Hepatic stellate cell (primary cell): Measurements from ENCODE around the gene HNRNPAB.
A peak's percentile ranks its signal among the peaks of the same experiment; 100 is the strongest.
"Not testable (repeated sequence)": the region's sequence is repeated elsewhere in the genome, so short reads cannot be mapped to it uniquely, and the experiment has no call there.

Experiments used
- DNase-seq: peaks from one replicate; pipeline ENCODE4 v3.0.0; 2011; ENCODE audit warnings: low spot score

The HNRNPAB gene

DNA sequence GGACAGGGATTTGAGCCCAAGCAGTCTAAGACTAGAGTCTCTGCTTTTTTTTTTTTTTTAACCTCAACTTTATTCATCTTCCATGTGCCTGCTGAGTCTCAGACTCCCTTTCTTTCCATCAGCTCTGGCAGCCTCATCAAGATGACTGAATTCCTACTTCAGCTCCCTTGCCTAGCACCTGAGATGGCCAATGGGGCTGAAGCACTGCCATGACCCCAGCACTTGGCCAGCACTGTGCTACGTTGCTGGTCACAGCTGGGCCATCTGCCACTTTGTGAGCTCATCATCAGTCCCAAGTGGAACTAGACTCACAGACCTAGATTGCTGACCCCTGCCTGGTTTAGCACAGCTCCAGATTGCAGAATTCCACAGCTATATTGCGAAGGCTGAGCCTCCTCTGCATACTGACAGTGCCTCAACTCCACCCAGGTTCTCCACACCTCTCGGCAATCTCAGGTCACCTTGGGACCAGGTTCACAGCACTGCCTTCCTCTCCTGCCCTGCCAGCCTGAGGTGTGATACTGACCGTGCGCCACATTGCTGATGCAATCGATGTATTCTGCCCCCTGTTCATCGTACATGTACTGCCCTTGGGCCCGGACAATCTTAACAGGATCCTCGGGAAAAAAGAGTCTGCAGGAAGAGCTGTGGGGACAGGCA is 26.7 kb downstream of the HNRNPAB start:
- DNase-seq = peak; percentile 45

DNA sequence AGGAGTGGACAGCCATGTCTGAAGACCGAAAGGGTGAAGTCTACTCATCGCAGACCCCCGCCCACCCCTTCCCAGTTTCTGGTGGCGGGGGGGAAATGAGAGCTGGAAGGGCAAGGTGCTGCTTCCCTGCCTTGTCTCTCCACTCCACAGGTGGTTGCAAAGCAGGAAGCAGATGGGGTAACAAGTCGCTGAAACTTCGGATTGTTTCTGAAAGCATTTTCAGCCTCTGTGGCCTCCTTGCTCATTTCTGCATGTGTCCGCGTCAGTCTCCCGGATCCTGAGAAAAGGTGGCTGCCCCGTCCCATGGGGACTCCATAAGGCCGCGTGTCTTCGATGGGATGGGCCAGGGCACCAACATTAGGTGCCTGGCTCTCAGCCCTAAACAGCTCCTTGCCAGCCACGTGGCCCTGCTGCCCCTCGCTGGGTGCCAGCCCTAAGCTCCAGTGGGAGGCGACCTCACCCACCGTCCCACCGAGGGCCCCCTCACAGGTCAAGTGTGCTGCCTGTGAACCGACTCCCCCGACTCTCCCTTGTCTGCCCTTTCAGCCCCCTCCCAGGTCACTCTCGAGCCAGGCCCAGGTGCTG is 27.3 kb downstream of the HNRNPAB start:
- DNase-seq = no peak

DNA sequence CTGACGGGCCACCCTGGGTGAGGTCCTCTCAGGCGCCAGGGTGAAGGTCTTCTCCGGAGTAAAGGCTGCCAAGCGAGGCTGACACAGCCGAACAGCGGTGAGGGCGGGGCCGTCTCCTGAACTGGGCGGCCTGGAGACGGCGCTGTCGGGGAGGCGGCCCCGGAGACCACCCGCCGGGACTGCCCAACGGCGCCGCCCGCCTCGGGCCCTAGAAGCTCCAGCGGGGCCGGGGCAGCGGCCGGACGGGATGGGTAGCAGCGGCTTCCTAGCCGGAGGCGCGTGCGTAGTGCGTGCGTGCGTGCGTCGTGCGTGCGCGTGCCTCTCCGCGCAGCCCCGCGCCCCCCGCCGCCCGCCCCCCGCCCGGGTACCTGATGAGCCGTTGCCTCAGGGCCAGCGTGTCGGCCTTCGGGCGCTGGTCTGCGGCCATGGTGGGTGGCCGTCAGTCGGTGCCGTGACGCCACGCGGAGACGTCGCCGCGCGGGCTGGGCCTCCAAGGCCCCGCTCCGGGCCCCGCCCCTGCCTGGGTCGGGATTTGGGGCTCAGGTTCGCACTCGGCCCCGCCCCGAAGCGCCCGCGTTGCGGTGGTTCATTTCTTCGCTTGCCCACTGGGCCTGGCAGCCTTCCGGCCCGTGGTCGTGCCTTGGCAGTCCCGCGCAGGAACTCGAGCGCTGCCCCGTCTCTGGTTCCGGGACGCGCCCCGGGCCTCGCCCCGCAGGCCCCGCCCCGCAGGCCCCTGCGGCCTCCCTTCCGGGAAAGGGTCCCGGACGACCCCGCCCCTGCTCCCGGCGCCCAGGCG is 28.0 kb downstream of the HNRNPAB start, which contains the start of gene PHYKPL:
PHYKPL (minus strand) TSS at position 679 of the 796 bp plus-strand sequence; CDS start at position 427, 252 bp downstream.
- peak; percentile 83 for DNase-seq

DNA sequence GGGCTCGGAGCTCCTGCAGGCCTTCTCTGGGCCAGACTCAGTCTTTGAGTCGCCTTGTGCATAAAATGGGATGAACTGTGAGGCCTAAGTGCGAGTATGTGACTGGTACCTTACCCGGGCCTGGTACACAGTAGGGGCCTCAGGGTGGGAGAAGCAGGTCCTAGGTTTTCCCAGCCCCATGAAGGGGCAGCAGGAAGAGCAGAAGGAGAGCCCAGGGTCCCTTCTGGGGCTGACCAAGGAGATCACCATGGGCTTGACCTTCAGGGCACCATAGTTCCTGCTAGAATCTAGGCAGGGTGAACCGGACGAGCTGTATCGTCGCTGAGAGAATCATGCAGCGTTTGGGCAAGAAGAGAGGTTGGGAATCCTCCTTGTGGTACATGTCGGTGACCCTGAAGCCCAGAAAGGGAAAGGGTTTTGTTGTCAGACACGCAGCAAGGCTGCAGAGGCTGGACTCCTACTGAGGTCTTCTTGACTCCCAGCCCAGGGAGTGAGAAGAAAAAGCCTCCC is 28.6 kb downstream of the HNRNPAB start:
- DNase-seq = no peak

DNA sequence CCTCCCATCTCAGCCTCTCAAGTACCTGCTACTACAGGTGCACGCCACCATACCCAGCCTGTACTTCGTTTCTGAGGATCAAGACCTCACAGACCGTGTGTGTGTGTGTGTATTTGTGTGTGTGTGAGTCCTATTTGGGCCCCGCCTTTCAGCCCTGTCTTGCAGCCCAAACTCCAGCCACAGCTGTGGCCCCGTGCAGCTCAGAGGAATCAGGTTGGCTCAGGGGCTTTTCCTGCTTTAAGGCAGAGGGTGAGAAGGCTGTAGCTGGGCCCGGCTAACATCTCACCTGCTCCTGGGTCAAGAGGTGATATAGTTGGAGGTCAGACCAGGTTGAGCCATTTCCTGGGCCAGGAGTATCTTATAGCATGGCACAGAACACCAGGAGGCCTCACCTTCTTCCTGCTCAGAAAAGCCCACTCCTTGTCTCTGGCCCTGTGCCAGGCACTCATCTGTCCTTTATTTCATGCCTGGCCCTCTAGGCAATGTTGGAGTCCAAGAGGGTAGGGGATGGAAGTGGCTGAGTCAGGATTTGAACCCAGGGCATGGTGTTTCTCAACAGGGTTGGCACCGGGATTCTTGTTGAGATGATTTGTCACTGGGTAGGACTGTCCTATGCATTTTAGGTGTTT is 29.9 kb downstream of the HNRNPAB start:
- no peak for DNase-seq

DNA sequence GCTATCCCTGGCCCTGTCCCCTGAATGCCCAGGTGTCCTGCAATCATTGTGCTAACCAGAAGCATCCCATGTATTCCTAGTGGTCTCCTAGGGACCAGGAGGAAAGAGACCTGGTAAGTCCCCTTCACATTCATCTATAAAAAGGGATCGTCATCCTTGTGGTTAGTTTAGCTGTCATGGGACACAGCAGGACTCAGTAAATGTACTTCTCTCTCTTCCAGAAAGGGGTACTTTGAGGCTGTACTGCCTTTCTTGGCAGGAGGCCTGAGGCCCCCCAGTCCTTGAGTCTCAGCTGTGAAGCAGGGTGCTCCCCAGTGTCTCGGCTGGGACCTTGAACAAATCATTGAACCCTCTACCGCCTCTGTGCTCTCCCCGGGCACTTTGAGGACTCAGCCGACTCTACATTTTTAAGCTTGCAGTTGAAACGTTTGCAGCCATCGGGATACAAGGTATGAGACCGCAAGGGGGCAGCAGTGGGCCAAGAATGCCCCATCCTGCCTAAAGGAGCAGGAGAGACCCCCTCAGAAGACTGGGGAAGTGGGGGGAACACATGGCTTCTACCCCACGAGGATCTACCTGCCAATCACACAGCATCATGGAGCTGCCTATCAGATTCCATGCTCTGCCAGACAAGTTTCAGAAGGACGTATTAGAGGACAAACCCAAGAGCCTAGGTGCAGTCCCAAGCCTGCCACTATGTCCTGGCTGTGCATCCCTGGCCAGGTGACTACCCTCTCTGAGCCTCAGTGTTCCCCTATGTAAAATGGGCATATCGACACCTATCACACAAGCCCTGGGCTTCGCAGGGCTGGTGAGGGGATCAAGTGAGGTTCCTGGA is 30.6 kb downstream of the HNRNPAB start:
- peak; percentile 81 for DNase-seq

DNA sequence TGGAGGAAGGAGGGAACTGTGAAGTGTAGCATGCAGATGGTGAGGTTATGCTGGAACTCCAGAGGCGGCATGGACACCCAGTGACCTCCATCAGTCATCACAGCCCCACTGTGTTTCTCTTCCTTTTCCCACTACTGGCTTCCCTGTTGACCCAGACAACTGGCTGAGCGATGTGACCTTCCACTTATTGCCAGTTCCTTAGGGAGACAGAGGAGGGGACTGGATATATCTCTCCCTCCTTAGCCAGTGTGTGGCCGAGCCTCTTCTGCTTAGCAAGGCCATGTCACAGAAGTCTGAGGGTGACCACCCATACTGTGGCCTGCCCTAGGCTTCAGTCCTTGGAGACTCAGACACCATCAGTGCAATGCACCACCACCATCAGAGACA is 31.2 kb downstream of the HNRNPAB start:
- DNase-seq = no peak

DNA sequence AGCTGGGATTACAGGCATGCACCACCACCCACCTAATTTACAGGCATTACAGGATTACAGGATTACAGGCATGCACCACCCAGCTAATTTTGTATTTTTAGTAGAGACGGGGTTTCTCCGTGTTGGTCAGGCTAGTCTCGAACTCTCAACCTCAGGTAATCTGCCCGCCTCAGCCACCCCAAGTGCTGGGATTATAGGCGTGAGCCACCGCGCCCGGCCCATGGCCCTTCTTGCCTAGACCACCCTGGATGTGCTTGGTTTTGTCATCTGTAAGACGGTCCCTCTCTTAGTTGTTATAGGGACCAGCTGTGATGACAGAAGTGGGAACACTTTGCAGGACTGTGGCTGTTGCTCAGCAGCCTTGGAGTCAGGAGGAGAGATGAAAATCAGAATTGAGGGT is 31.8 kb downstream of the HNRNPAB start:
- no peak for DNase-seq

DNA sequence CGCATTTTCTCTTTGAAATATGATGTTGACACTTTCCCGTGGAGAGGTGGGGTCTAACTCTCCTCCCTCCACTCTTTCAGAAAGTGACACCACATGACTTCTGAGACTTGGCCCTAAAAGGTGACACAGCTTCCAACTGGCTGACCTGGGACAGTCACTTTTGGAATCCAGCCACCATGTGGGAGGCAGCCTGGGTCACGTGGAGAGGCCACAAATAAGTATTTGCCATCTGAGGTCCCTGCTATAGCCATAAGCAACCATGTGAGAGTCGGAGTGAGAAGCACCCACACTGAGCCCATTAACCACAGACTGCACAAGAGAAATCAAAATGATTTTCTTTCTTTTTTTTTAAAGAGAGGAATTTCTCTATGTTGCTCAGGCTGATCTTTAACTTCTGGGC is 32.3 kb downstream of the HNRNPAB start:
- DNase-seq = no peak

DNA sequence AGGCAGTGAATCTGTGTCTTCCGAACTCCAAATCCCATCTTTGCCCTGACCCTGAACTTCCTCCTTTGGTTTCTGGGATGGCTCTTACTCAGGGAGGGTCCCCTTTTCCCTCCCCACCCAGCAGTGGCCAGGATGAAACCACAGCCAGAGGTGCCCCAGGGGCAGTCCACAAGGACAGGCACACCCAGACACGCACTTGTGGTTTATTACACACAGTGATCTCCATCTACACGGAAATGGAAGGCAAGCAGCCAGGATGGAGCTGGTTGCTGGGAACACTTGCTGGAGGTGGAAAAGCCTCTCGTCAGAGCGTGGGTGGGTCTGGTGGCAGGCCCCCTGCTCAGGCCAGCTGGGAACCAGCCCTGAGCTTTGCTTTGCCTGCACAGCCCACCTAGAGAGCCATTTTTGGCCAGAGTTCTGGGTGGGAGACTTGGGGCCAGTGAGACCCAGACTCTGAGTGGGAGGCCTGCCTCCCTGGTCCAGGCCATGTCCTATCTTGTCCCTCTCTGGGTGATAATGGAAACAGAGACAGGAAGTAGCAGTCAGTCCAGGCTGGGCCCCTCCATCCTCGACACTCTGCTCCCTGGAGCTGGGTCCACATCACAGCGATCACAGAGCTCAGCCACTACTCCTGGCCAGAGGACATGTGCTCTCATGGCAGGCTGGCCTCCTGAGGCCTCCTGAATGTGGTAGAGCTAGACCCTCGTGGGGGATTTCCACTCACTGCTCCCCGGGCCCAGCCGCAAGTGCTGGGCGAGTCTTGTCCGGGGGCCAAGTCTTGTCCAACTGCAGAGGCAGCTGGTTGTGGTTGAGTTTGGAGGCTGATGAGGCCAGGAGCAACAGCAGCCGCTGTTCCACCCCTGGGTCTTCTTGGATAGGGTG is 33.3 kb downstream of the HNRNPAB start:
- DNase-seq = no peak

DNA sequence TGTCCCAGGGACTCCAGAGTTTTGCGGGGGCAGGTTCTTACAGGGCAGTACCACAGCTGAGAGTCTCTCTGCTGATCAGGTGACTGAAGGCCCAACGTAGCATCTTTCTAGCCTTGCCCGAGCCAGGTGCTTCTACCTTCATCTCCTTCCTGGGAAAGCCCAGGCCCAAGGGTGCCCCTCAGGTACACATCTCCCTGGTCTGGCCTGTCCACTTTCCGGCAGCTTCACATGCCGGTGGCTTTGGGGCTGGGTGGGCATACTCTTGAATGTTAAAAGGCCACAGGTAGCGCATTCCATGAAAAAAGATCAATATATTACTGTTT is 33.9 kb downstream of the HNRNPAB start:
- no peak for DNase-seq

DNA sequence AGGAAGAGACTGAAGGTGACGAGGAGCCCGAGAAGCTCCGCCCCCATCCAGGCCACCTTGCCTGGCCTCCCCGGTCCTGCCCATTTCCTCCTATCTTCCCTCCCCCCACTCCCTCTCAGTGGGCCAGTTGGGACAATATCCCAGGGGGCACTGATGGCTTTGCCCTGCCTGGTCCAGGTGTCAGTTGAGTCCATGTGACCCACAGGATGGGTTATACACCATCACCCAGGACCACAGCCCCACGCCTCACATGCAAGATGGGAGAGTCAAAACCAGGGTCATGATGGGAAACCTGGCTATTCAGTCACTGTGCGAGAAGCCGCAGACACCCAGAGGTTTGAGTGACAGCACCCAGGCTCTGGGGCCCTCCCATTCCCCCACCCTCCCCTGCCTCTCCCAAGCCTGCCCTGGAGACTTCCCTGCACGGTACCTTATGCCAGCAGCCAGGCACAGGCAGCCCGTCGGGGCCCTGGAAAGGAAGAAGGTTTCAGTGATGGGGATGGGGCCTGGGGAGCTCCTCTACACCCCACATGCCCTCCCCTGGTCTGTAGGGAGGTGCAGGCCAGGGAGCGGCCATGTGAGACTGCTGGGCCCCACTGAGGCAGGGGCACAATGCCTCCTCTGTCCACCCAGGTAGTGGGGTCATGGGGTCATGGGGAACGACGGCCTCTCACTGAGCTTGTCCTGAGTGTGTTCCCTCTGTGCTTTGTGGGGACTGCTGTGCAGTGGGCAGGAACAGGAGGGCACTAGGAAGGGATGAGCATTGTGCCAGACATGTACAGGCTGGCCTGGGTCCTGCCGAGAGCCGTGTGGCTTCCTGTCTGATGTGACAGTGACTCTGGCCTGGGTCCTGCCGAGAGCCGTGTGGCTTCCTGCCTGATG is 34.6 kb downstream of the HNRNPAB start:
- DNase-seq = no peak

DNA sequence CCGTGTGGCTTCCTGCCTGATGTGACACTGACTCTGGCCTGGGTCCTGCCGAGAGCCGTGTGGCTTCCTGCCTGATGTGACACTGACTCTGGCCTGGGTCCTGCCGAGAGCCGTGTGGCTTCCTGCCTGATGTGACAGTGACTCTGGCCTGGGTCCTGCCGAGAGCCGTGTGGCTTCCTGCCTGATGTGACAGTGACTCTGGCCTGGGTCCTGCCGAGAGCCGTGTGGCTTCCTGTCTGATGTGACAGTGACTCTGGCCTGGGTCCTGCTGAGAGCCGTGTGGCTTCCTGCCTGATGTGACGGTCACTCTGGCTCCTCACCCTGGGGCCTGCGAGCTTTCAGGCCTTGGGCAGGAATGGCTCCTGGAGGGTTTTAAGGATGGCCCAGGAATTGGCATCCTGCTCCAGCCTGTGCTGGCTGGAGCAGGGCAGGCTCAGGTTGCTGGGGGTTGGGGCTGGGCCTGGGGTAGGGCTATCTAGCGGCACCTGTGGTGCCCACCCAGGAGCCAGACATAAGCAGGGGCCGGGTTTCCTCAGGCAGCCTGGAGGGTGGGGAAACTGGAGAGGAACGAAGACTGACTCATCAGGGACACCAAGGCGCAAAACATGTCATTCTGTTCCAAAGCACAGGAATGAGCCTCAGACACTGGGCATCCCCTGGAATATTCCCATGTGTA is 35.4 kb downstream of the HNRNPAB start:
- DNase-seq = not testable (repeated sequence)

DNA sequence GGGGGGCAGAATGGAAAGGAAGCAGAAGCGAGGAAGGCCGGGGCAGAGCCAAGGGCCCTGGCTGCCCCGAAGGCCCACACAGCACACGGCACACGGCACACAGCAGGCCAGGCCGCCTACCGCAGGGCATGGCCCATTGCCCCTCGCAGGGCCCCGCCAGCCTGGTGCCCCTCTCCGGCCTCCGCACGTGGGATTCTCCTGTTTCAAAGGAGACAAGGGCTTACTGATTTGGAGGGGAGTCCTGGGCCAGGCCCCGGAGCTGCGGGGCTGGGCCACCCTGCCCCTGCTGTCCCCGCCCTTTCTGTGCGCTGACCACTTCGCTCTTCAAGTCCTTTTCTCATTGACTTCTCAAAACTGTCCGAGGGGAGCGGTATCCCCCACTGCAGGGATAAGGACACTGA is 36.0 kb downstream of the HNRNPAB start:
- no peak for DNase-seq

DNA sequence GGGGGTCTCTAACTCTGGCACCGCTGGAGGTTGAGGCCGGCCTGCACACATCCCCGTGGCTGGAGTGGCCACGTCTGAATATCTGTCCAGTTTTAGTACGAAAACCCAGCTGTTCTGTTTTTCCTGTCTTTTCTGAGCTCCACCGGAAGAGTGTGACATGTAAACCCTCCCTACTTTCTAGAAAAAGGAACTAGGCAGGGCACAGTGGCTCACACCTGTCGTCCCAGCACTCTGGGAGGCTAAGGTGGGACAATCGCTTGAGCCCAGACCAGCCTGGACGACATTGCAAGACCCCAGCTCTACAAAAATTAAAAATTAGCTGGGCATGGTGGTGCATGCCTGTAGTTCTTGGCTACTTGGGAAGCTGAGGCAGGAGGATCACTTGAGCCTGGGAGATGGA is 36.4 kb downstream of the HNRNPAB start:
- DNase-seq = no peak

DNA sequence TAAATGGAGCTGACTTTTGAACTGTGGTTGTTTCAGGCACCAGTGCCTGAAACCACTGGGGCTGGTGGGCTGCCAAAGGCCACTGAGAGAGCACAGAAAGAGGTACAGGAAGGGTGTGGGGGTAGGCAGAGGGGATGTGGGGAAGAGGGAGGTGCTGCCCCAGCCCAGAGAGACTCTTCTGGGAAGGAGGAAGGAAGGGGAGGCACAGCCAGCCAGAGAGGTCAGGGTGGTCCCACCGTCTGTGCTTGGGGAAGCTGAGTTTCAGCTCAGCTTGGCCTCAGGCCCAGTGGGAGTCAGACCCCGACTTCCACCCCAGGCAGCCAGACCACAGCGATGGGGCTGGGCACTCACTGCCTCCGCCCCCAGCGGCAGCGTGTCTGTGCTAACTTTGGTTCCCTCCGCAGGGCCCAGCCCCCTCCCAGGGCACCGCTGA is 36.9 kb downstream of the HNRNPAB start:
- DNase-seq = no peak

DNA sequence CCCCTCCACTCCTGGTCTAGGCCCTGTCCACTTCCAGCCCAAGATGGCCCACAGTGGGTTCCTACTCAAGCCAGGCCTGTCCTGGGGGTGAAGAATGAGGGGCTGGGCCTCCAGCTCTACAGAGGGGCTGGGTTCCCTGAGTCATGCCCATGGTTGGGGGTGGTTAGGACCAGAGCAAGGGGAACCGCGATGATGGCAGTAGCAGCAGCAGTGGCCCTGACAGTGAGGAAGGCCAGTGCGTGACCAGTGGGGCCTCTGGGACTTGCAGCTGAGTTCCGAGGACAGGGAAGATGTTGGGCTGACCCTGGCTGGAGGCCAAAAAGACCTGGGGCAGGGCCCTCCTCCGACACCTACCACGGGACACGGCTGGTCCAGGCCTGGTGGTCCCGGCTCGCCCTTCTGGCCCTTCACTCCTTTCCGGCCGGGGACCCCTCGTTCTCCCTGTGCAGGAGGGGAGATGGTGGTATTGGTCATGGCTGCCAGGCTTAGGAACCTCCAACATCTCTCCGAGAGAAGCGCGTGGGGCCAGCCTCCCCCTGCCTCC is 37.4 kb downstream of the HNRNPAB start:
- no peak for DNase-seq

DNA sequence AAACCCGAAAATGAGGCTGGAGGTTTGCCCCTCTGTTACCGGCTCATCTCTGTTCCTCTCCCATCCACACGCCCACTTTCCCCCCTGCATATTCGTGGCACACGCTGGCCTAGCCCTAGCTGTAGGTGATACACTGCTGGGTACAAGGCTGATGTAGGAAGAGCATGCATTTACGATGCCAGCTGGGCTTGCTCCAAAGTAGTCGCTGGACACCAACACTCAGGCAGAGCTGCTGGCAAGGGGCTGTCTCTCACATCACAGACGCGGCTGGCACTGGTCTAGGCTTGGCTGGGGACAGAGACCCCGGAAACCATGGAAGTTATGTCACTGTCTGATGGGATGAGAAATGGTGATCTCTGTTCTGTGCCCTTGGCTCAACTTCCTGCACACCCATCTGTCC is 38.1 kb downstream of the HNRNPAB start:
- DNase-seq = no peak

DNA sequence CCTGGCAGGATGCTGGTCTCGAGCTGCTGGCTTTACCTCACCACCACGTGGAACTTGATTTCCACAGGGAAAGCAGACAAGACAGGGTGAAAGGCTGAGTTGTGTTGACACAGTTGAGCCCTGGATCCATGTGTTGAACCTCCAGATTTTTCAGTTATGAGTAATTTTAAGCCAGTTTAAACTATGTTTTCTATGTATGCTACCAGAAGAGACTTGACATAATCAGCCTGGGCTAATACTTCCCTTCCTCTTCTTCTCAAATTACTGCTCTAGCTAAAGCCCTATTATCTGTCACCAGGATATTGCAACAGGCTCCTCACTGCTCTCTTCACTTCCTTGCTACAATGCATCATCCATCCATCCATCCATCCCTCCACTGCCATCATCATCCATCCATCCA is 40.2 kb downstream of the HNRNPAB start:
- no peak for DNase-seq
